Kidney (tissue), 14 donors: Measurements from ENCODE around the gene FBXL19. TPM values are rescaled to one million over a fixed set of nuclear protein-coding genes. Genes with fewer than 3 reads are reported as not detected.

ENCODE experiments used
- DNase-seq, 5 donors: peaks; one replicate each; pipeline ENCODE4 v3.0.0-alpha.2; 2013 to 2020
- FAIRE-seq: peaks from 2 replicates; lab custom pipeline; 2012; peaks lifted over from hg19 to GRCh38; lab: Jason Lieb, UNC
- H3K27ac ChIP-seq, 2 donors: one replicate each; pipeline ENCODE4 v1.7.0; 2013; ENCODE audit warnings: low read depth in 2 of 2, low read length in 2 of 2, inconsistent platforms in 1 of 2
- H3K27me3 ChIP-seq: one replicate; pipeline ENCODE4 v1.7.1; 2013; ENCODE audit warnings: low read length, inconsistent platforms; ENCODE audit not compliant: control insufficient read depth, insufficient read depth
- H3K36me3 ChIP-seq, 3 donors: one replicate each; pipeline versions ENCODE4 v1.7.0 to v1.7.1; 2013; ENCODE audit warnings: low read length in 3 of 3, control low read depth in 1 of 3, inconsistent platforms in 1 of 3; ENCODE audit not compliant: insufficient read depth in 3 of 3, control insufficient read depth in 2 of 3
- H3K4me1 ChIP-seq, 3 donors: one replicate each; pipeline versions ENCODE4 v1.7.0 to v1.7.1; 2013; ENCODE audit warnings: low read length in 3 of 3, inconsistent platforms in 1 of 3, low read depth in 1 of 3; ENCODE audit not compliant: control insufficient read depth in 2 of 3, insufficient read depth in 2 of 3
- H3K4me3 ChIP-seq, 3 donors: one replicate each; pipeline versions ENCODE4 v1.7.0 to v1.8.1; 2013; ENCODE audit warnings: low read length in 3 of 3, control low read depth in 1 of 3, inconsistent platforms in 1 of 3
- H3K9ac ChIP-seq, 3 donors: one replicate each; pipeline versions ENCODE4 v1.7.0 to v1.7.1; 2013; ENCODE audit warnings: low read length in 3 of 3, control low read depth in 1 of 3, inconsistent platforms in 1 of 3
- H3K9me3 ChIP-seq, 3 donors: one replicate each; pipeline versions ENCODE4 v1.7.0 to v1.7.1; 2013; ENCODE audit warnings: low read length in 3 of 3, control low read depth in 1 of 3, inconsistent platforms in 1 of 3; ENCODE audit not compliant: control insufficient read depth in 2 of 3, insufficient read depth in 1 of 3
- intact Hi-C: fragments of 100-400 bp; cut with DNase I; formaldehyde crosslinking; loops from one replicate; pipeline ENCODE4 v1.11.1; 2022
- polyA plus RNA-seq: library from polyadenylated mRNA; stranded (reverse); fragments of 350-450 nt; fragmentation: Illumina TruSeq; extraction: RNeasy Lipid Tissue Mini Kit (QIAGEN cat#74804); gene quantifications from one replicate; pipeline ENCODE4 v1.2.3, GENCODE V29; 2014; ENCODE audit warnings: low read depth, low replicate concordance; ENCODE audit not compliant: insufficient read depth
- total RNA-seq: library from RNA; stranded (reverse); fragmentation: NEBNext Ultra II Directional; extraction: Animal tissue kit (Norgen Biotek cat#: 25700); gene quantifications from one replicate; pipeline ENCODE4 v1.2.1, GENCODE V29; 2021
- TF ChIP-seq, protein P1 (sequence below): IDR thresholded peaks from 3 replicates; pipeline ENCODE4 v1.5.1; 2012; ENCODE audit warnings: mild to moderate bottlenecking, moderate library complexity, borderline replicate concordance; ENCODE audit not compliant: insufficient read depth; ENCODE audit errors: extremely low read depth
- donor health status: control.
- donor health status: control.
- donor health status: control.
- donor health status: control.
- donor health status: control.
- donor health status: DM: yes; HTN: yes; CAD: no.
- donor health status: Normal renal cell carcinoma (clear cell type).

FBXL19 gene
- total and polyA plus RNA-seq, 2 donors from 2014 or later, result 7.4 to 18.9 TPM

DNA sequence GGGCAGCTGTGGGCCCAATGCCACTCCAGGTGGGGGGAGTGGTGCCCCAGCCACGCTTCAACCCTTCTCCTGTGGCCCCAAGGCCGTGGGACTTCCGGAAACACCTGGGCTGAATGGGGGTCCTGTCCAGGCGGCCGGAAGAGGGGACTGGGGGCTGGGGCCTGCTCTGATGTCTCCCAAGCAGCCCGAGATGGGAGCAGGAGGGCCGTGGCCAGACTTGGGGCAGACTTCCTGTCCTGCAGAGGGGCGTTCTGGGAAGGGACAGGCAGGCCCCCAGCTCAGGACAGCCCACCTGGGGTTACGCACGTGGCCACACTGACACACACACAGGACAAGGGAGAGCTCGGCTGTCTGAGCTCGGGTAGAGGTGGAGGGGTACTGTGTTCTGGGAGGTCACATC lies 66.7 kb downstream of the FBXL19 start:
- Histone ChIP-seq H3K9me3 (no peaks in the 10 kb centered on the region), H3K4me3 (no peak overlapping the region), H3K27ac (no peak overlapping the region), H3K36me3 (no peaks in the 10 kb centered on the region), H3K4me1 (peaks cover 0 to 8% (median 5%) of the 10 kb centered on the region in 3 donors), H3K9ac (no peak overlapping the region), H3K27me3 (no peaks in the 10 kb centered on the region)
- FAIRE-seq (no peak), DNase-seq (no peak)
- TF ChIP-seq, protein P1, sequence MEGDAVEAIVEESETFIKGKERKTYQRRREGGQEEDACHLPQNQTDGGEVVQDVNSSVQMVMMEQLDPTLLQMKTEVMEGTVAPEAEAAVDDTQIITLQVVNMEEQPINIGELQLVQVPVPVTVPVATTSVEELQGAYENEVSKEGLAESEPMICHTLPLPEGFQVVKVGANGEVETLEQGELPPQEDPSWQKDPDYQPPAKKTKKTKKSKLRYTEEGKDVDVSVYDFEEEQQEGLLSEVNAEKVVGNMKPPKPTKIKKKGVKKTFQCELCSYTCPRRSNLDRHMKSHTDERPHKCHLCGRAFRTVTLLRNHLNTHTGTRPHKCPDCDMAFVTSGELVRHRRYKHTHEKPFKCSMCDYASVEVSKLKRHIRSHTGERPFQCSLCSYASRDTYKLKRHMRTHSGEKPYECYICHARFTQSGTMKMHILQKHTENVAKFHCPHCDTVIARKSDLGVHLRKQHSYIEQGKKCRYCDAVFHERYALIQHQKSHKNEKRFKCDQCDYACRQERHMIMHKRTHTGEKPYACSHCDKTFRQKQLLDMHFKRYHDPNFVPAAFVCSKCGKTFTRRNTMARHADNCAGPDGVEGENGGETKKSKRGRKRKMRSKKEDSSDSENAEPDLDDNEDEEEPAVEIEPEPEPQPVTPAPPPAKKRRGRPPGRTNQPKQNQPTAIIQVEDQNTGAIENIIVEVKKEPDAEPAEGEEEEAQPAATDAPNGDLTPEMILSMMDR, result no peak
- intact Hi-C loops, result no loop called here

DNA sequence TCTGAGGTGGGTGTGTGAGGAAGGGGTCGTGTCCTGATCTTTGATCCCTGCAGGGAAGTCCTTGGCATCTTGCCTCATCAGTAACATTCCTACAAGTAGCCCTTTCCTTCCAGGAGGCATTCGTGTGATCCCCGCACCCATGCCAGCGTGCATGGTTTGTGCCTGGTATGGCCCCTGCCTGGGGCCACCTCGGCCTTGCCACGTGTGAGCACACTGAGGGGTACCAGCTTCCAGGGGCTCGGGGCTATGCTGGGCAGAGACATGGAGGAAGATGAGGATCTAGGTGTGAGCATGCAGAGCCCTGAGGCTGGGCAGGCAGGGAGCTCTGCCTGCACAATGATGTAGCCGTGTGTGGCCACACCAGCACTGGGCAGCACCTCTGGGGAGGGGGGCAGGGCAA lies 67.7 kb downstream of the FBXL19 start:
- DNase-seq, result no peak
- TF ChIP-seq, protein P1, result no peak
- H3K9ac ChIP-seq, result no peak overlapping the region
- no peaks in the 10 kb centered on the region for H3K9me3 ChIP-seq
- FAIRE-seq, result no peak
- no peak overlapping the region for H3K27ac ChIP-seq
- no peaks in the 10 kb centered on the region for H3K36me3 ChIP-seq
- no peaks in the 10 kb centered on the region for H3K27me3 ChIP-seq
- intact Hi-C loops, result no loop called here
- peaks cover 0 to under 1% (median 0%) of the 10 kb centered on the region in 3 donors for H3K4me1 ChIP-seq
- H3K4me3 ChIP-seq, result no peak overlapping the region

DNA sequence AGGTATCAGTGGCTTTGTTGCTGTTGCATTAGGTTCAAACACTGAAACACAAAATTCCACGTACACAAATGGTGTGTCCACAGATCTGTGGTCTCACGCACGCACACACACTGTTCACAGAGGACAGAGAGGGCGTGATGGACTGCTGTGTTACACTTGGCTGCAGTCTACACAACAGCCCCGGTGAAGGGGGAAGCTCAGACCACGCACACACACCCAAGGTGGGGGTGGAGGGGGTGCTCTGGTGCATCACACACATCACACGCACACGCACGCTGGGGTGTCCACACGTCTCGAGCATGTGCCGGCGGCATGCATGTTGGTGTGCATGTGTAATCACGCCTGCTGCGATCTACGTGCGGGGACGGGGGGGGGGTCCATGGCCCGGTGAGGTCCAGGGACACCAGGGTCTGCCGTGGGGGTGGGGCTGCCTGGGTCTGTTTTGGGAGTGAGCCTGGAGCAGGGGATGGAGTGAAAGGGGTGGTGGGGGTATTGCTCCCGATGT lies 69.0 kb downstream of the FBXL19 start:
- FAIRE-seq, result no peak
- TF ChIP-seq, protein P1, result no peak

More for the DNA sequence above, 69.0 kb downstream of the FBXL19 start:
- no peaks in the 10 kb centered on the region for H3K36me3 ChIP-seq
- H3K9me3 ChIP-seq, result no peaks in the 10 kb centered on the region
- H3K9ac ChIP-seq, result no peak overlapping the region
- no peak overlapping the region for H3K4me3 ChIP-seq
- DNase-seq, result no peak
- intact Hi-C loops, result no loop called here
- peaks cover 2% of the 10 kb centered on the region for H3K27me3 ChIP-seq
- H3K4me1 ChIP-seq, result peaks cover 0 to 3% (median 0%) of the 10 kb centered on the region in 3 donors
- H3K27ac ChIP-seq, result no peak overlapping the region
